Measurements from ENCODE around the gene NCOA5. TPM values are rescaled to one million over a fixed set of nuclear protein-coding genes. Genes with fewer than 3 reads are reported as not detected.

NCOA5 gene
- total RNA-seq, 1 experiment from 2014 or later = 52.5 TPM

DNA sequence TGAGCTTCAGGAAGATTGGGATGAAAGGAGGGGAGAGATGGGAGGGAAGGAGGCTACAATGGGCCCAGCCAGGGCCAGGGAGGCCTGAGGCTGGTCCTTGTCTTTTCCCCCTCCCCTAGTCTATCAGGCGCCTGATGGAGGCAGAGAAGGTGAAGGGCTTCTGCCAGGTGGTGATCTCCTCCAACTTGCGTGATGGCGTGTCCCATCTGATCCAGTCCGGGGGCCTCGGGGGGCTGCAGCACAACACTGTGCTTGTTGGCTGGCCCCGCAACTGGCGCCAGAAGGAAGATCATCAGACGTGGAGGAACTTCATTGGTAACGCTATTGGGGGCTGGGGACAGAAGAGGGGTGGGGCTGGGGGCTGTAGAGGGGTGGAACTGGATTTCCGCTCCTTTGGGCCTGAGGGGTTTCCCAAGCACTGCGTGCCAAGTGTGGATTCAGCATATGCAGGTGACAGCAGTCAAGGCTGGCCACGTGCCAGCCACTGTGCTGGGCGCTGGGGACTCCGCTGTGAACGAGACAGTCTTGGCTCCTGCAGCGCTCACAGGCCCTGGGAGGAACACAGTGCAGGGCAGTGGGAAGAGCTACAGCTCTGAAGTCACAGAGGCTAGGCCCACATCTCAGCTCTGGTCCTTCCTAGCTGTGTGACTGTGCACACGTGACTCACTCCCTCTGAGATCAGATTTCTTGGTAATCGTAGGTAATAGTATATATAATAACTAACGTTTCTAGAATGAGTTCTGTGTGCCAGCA is 38.0 kb downstream of the NCOA5 start:
- POLR2A ChIA-PET = no interaction called here
- intact Hi-C loops (cut with micrococcal nuclease; ENCODE audit: unreplicated experiment) = no loop called here

DNA sequence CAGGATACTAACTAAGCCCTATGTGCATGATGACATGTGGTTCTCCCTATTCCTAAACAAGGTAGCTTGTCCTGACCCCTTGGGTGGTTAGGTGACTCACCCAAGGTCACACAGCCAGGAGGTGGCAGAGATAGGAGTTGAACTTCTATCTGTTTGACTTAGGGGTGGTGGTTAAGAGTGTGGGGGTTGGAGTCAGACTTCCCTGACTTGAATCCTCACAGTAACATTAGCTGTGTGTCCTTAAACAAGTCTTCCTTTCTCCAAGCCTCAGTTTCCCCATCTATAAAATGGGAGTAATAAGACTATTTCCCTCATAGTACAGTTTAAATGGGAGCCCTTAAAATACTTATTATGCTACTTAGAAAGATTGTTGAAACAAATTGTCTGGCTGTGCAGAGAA is 38.9 kb downstream of the NCOA5 start:
- intact Hi-C loops (cut with micrococcal nuclease; ENCODE audit: unreplicated experiment) = no loop called here
- H3K4me3 Mint-ChIP-seq (ENCODE audit: unreplicated experiment) = no peak overlapping the region
- no peaks in the 10 kb centered on the region for H3K36me3 ChIP-seq (ENCODE audit: control insufficient read depth, insufficient read depth, low read length)
- no peak overlapping the region for H3K27ac Mint-ChIP-seq (ENCODE audit: unreplicated experiment)
- no peaks in the 10 kb centered on the region for H3K4me1 ChIP-seq
- H3K36me3 Mint-ChIP-seq (ENCODE audit: insufficient read depth, unreplicated experiment) = no peaks in the 10 kb centered on the region
- DNase-seq = no peak
- POLR2A ChIA-PET = no interaction called here
- no peaks in the 10 kb centered on the region for H3K9me3 ChIP-seq
- no TSS peak for BruUV-seq (replicated peaks)
- peaks cover 19% of the 10 kb centered on the region for H3K27me3 Mint-ChIP-seq (ENCODE audit: insufficient read depth, unreplicated experiment)
- no peaks in the 10 kb centered on the region for H3K4me1 Mint-ChIP-seq (ENCODE audit: low read depth, unreplicated experiment)
- TF ChIP-seq, protein P1, sequence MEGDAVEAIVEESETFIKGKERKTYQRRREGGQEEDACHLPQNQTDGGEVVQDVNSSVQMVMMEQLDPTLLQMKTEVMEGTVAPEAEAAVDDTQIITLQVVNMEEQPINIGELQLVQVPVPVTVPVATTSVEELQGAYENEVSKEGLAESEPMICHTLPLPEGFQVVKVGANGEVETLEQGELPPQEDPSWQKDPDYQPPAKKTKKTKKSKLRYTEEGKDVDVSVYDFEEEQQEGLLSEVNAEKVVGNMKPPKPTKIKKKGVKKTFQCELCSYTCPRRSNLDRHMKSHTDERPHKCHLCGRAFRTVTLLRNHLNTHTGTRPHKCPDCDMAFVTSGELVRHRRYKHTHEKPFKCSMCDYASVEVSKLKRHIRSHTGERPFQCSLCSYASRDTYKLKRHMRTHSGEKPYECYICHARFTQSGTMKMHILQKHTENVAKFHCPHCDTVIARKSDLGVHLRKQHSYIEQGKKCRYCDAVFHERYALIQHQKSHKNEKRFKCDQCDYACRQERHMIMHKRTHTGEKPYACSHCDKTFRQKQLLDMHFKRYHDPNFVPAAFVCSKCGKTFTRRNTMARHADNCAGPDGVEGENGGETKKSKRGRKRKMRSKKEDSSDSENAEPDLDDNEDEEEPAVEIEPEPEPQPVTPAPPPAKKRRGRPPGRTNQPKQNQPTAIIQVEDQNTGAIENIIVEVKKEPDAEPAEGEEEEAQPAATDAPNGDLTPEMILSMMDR (IDR thresholded peaks at IDR 0.05; ENCODE audit: insufficient read depth in 1 of 2, low read depth in 1 of 2, low read length in 1 of 2, severe bottlenecking in 1 of 2, unreplicated experiment in 1 of 2) = no peak
- peaks cover 4% of the 10 kb centered on the region for H3K27me3 ChIP-seq (replicated peaks; ENCODE audit: control insufficient read depth, insufficient read depth, low read length)
- no peak overlapping the region for H3K4me3 ChIP-seq (ENCODE audit: low read depth, low read length)
- CTCF ChIA-PET = no interaction called here
- no peaks in the 10 kb centered on the region for H3K9me3 Mint-ChIP-seq (ENCODE audit: unreplicated experiment)

More for the DNA sequence above, 38.0 kb downstream of the NCOA5 start:
- TF ChIP-seq, protein P1 (IDR thresholded peaks at IDR 0.05; ENCODE audit: insufficient read depth in 1 of 2, low read depth in 1 of 2, low read length in 1 of 2, severe bottlenecking in 1 of 2, unreplicated experiment in 1 of 2) = no peak
- Mint-ChIP-seq H3K9me3 (ENCODE audit: unreplicated experiment) (no peaks in the 10 kb centered on the region), H3K4me1 (ENCODE audit: low read depth, unreplicated experiment) (no peaks in the 10 kb centered on the region), H3K27ac (ENCODE audit: unreplicated experiment) (no peak overlapping the region), H3K27me3 (ENCODE audit: insufficient read depth, unreplicated experiment) (peaks cover 13% of the 10 kb centered on the region), H3K4me3 (ENCODE audit: unreplicated experiment) (no peak overlapping the region), H3K36me3 (ENCODE audit: insufficient read depth, unreplicated experiment) (no peaks in the 10 kb centered on the region)
- CTCF ChIA-PET = interaction anchor here (1.8 kb wide), 1 partner anchor 38 kb away, joined by 10 read pairs; no protein-coding TSS in a partner anchor
- Histone ChIP-seq H3K27me3 (replicated peaks; ENCODE audit: control insufficient read depth, insufficient read depth, low read length) (peaks cover 3% of the 10 kb centered on the region), H3K4me1 (no peaks in the 10 kb centered on the region), H3K4me3 (ENCODE audit: low read depth, low read length) (no peak overlapping the region), H3K9me3 (no peaks in the 10 kb centered on the region), H3K36me3 (ENCODE audit: control insufficient read depth, insufficient read depth, low read length) (no peaks in the 10 kb centered on the region)
- no TSS peak for BruUV-seq (replicated peaks)
- DNase-seq = no peak

DNA sequence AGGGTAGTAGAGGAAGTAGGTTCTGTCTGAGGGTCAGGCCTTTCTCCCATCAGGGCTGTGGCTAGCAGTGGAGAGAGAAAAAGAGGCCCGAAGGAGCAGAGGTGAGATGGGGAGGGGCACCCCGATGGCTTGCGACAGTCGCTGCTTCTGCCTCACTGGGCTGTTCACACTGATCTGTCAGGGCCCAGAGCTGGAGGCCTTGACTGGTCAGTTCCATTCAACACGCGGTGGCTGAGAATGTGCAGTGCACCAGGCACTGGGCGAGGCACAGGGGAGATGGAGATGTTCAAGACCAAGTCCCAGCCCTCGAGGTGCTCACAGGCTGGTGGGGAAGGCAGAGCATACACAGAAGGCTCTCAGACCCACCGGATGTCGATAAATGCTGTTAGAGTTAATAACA is 39.3 kb downstream of the NCOA5 start:
- CTCF ChIA-PET = no interaction called here
- no peak overlapping the region for H3K4me3 ChIP-seq (ENCODE audit: low read depth, low read length)
- no peaks in the 10 kb centered on the region for H3K4me1 Mint-ChIP-seq (ENCODE audit: low read depth, unreplicated experiment)
- peaks cover 4% of the 10 kb centered on the region for H3K27me3 ChIP-seq (replicated peaks; ENCODE audit: control insufficient read depth, insufficient read depth, low read length)
- intact Hi-C loops (cut with micrococcal nuclease; ENCODE audit: unreplicated experiment) = no loop called here
- peak in 1 of 2 experiments; percentile 39 for DNase-seq
- no peaks in the 10 kb centered on the region for H3K4me1 ChIP-seq
- POLR2A ChIA-PET = no interaction called here
- no peaks in the 10 kb centered on the region for H3K9me3 Mint-ChIP-seq (ENCODE audit: unreplicated experiment)
- H3K27me3 Mint-ChIP-seq (ENCODE audit: insufficient read depth, unreplicated experiment) = peaks cover 22% of the 10 kb centered on the region
- H3K9me3 ChIP-seq = no peaks in the 10 kb centered on the region
- H3K4me3 Mint-ChIP-seq (ENCODE audit: unreplicated experiment) = no peak overlapping the region
- BruUV-seq (replicated peaks) = no TSS peak
- TF ChIP-seq, protein P1 (IDR thresholded peaks at IDR 0.05; ENCODE audit: insufficient read depth in 1 of 2, low read depth in 1 of 2, low read length in 1 of 2, severe bottlenecking in 1 of 2, unreplicated experiment in 1 of 2) = no peak
- H3K36me3 Mint-ChIP-seq (ENCODE audit: insufficient read depth, unreplicated experiment) = no peaks in the 10 kb centered on the region
- H3K36me3 ChIP-seq (ENCODE audit: control insufficient read depth, insufficient read depth, low read length) = no peaks in the 10 kb centered on the region
- no peak overlapping the region for H3K27ac Mint-ChIP-seq (ENCODE audit: unreplicated experiment)

Data from Caco-2 (cell line).